Stomach (tissue), 9 donors: ENCODE results near the gene TGDS. TPM values are rescaled to one million over a fixed set of nuclear protein-coding genes. Genes with fewer than 3 reads are reported as not detected.

Source experiments
- DNase-seq, 2 donors: peaks; one replicate each; pipeline versions ENCODE4 v3.0.0 to v3.0.0-alpha.2; 2013 to 2019
- H3K27ac ChIP-seq, 5 donors: fragments of 200-600 bp in 4 of 5; sonication (generic) in 4 of 5; one replicate each; pipeline ENCODE4 v1.5.1; 2013 to 2019; ENCODE audit warnings: mild to moderate bottlenecking in 1 of 5, moderate library complexity in 1 of 5
- H3K27me3 ChIP-seq, 3 donors: fragments of 200-600 bp; sonication (generic); one replicate each; pipeline ENCODE4 v1.5.1; 2017 to 2019; ENCODE audit warnings: mixed run types in 1 of 3
- H3K36me3 ChIP-seq, 4 donors: fragments of 200-600 bp; sonication (generic); 1 replicate in 3 of 4; 2 replicates in 1 of 4; pipeline ENCODE4 v1.5.1; 2016 to 2019
- H3K4me1 ChIP-seq, 4 donors: fragments of 200-600 bp; sonication (generic); one replicate each; pipeline ENCODE4 v1.5.1; 2016 to 2019
- H3K4me3 ChIP-seq, 4 donors: fragments of 200-600 bp; sonication (generic) in 3 of 4; one replicate each; pipeline ENCODE4 v1.5.1; 2016 to 2019; ENCODE audit warnings: mild to moderate bottlenecking in 1 of 4
- H3K9me3 ChIP-seq, 4 donors: fragments of 200-600 bp; sonication (generic); one replicate each; pipeline ENCODE4 v1.5.1; 2016 to 2019
- EP300 ChIP-seq: sonication (generic); formaldehyde crosslinking; IDR thresholded peaks from one replicate; pipeline ENCODE4 v1.6.1; 2017; ENCODE audit warnings: antibody characterized with exemption
- POLR2A ChIP-seq, 4 donors: fragments of 450-650 bp; IDR thresholded peaks; one replicate each; pipeline ENCODE4 v1.6.1; 2016; ENCODE audit warnings: antibody characterized with exemption in 4 of 4, control low read depth in 2 of 4, mild to moderate bottlenecking in 1 of 4, moderate library complexity in 1 of 4
- POLR2AphosphoS5 ChIP-seq, 3 donors: sonication (generic); formaldehyde crosslinking; IDR thresholded peaks; one replicate each; pipeline ENCODE4 v1.6.1; 2016; ENCODE audit warnings: antibody characterized with exemption in 3 of 3
- WGBS, 5 donors: extraction: QIAGEN DNeasy Blood & Tissue Kit in 3 of 5; methylation state at CpG; one replicate each; pipeline versions ENCODE4 v1.1.5 to v1.1.7; 2013 to 2018; 5-methylcytosine and 5-hydroxymethylcytosine counted together
- intact Hi-C: fragments of 100-400 bp; cut with DNase I; formaldehyde crosslinking; loops from one replicate; pipeline ENCODE4 v1.15.1; 2023; ENCODE audit warnings: low total_unique reads
- polyA plus RNA-seq, 3 donors: library from polyadenylated mRNA; stranded (reverse); fragments of 200-250 nt; gene quantifications; one replicate each; pipeline ENCODE4 v1.2.3, GENCODE V29; 2013
- total RNA-seq, 5 donors: library from RNA; depleted of rRNA; stranded (reverse); fragments of >200 nt; gene quantifications; one replicate each; pipeline versions ENCODE4 v1.1.0 to v1.2.3, GENCODE V29; 2014 to 2016
- TF ChIP-seq, protein P1 (sequence below), 7 experiments: fragments of 450-650 bp in 4 of 7; fragments of 200-600 bp in 3 of 7; sonication (generic) in 3 of 7; IDR thresholded peaks; one replicate each; pipeline ENCODE4 v1.5.1; 2016 to 2019; ENCODE audit warnings: antibody characterized with exemption in 7 of 7, control low read depth in 2 of 7, mild to moderate bottlenecking in 1 of 7
- donor health status: healthy with polysubstance abuse.
- donor health status: Bipolar disorder and iron deficiency.
- donor health status: healthy.

The TGDS gene
- total and polyA plus RNA-seq, 8 donors, result 3.6 to 21.8 (median 8.2) TPM; not detected in 1

DNA sequence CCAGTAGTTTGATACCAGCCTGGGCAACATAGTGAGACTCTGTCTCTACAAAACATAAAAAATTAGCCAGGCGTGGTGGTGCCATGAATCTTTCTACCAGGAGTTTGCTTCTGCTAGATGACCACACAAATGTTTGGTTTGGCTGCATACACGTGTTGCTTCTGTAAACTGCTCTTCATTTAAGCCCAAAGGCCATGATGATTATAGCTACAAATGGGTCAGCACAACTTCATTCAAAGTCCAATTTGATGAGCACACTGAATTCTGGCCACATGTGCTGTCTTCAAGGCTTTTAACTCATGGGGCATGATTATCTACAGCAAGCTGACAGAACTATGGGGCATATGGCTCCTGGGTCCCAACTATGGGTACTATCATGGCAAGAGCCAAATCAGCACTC is 70.2 kb downstream of the TGDS start:
- Histone ChIP-seq H3K9me3 (no peaks in the 10 kb centered on the region), H3K4me3 (no peak overlapping the region), H3K4me1 (no peaks in the 10 kb centered on the region), H3K27me3 (no peaks in the 10 kb centered on the region), H3K27ac (no peak overlapping the region), H3K36me3 (no peaks in the 10 kb centered on the region)
- intact Hi-C loops, result no loop called here
- TF ChIP-seq POLR2A (IDR thresholded peaks at IDR 0.05) (no peak), POLR2AphosphoS5 (IDR thresholded peaks at IDR 0.05) (no peak), EP300 (no peak)
- TF ChIP-seq, protein P1, sequence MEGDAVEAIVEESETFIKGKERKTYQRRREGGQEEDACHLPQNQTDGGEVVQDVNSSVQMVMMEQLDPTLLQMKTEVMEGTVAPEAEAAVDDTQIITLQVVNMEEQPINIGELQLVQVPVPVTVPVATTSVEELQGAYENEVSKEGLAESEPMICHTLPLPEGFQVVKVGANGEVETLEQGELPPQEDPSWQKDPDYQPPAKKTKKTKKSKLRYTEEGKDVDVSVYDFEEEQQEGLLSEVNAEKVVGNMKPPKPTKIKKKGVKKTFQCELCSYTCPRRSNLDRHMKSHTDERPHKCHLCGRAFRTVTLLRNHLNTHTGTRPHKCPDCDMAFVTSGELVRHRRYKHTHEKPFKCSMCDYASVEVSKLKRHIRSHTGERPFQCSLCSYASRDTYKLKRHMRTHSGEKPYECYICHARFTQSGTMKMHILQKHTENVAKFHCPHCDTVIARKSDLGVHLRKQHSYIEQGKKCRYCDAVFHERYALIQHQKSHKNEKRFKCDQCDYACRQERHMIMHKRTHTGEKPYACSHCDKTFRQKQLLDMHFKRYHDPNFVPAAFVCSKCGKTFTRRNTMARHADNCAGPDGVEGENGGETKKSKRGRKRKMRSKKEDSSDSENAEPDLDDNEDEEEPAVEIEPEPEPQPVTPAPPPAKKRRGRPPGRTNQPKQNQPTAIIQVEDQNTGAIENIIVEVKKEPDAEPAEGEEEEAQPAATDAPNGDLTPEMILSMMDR (IDR thresholded peaks at IDR 0.05), result no peak
- 81 to 93% (median 86%) methylated on average over 2 of the region's 2 CpGs for WGBS, 5 donors
- DNase-seq, result no peak

DNA sequence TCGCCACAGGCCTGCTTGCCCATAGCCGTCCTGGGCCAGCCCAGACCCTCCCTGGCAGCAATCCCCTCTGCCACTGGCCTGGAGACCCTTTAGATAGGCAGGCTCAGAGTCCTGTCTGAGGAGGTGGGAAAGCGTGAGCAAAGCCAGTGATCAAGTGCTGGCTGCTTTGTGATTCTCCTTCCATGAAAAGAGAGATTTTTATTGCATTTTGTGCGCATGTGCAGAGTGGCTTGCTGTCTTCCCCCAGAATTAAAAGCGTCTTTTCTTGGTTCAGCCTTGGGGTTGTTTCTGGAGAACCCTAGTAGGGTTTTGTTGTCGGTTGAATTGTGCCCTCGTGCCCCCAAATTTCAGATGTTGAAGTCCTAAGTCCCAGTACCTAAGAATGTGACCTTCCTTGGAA is 71.5 kb downstream of the TGDS start:
- WGBS, 5 donors, result 81 to 98% (median 90%) methylated on average over 6 to 7 of the region's 7 CpGs

More for the DNA sequence above, 71.5 kb downstream of the TGDS start:
- no peaks in the 10 kb centered on the region for H3K4me1 ChIP-seq
- TF ChIP-seq POLR2A (IDR thresholded peaks at IDR 0.05), result no peak
- TF ChIP-seq, protein P1 (IDR thresholded peaks at IDR 0.05), result no peak
- TF ChIP-seq EP300, result no peak
- no peak for TF ChIP-seq POLR2AphosphoS5 (IDR thresholded peaks at IDR 0.05)
- H3K27ac ChIP-seq, result no peak overlapping the region
- H3K4me3 ChIP-seq, result no peak overlapping the region
- intact Hi-C loops, result no loop called here
- DNase-seq, result no peak
- no peaks in the 10 kb centered on the region for H3K36me3 ChIP-seq
- H3K27me3 ChIP-seq, result no peaks in the 10 kb centered on the region
- no peaks in the 10 kb centered on the region for H3K9me3 ChIP-seq

Other genes starting within 250 kb of the TGDS start
- under 1 TPM in 1 of 5 donors, not detected in 4; 0.73 TPM for gene DCT, start 116.5 kb downstream of the TGDS start, total RNA-seq
- under 1 TPM in 2 of 3 donors, not detected in 1; 0.06 to 0.08 TPM for gene DCT, start 116.5 kb downstream of the TGDS start, polyA plus RNA-seq
- gene GPR180, start 5.7 kb upstream of the TGDS start, total RNA-seq, result 10 to 100 TPM in 1 of 5 donors, 1 to 10 TPM in 3, under 1 TPM in 1; under 0.01 to 12.9 (median 5.1) TPM
- 1 to 10 TPM; 1.1 to 1.2 (median 1.1) TPM for gene GPR180, start 5.7 kb upstream of the TGDS start, polyA plus RNA-seq
- 10 to 100 TPM in 1 of 5 donors, 1 to 10 TPM in 3, not detected in 1; 2.9 to 16.8 (median 7.5) TPM for gene SOX21, start 116.4 kb upstream of the TGDS start, total RNA-seq
- 10 to 100 TPM in 1 of 3 donors, 1 to 10 TPM in 2; 2.4 to 32.4 (median 3.4) TPM for gene SOX21, start 116.4 kb upstream of the TGDS start, polyA plus RNA-seq